OCI-LY3 (cell line): Measurements from ENCODE around the gene TNP1.

Experiments
- H2AFZ ChIP-seq: fragments of 200-600, 300-600 bp; shearing (Covaris generic); 2 replicates; pipeline ENCODE4 v1.6.0; 2014; ENCODE audit warnings: antibody characterized with exemption, low read depth, low read length
- H3K27ac ChIP-seq: fragments of 200-600, 300-600 bp; sonication (generic); 2 replicates; pipeline ENCODE4 v1.5.1; 2014; ENCODE audit warnings: mild to moderate bottlenecking, low read length, moderate library complexity, mixed read lengths
- H3K27me3 ChIP-seq: fragments of 200-600, 300-600 bp; sonication (generic); 2 replicates; pipeline ENCODE4 v1.6.1; 2014; ENCODE audit warnings: low read depth, low read length, mixed read lengths
- H3K36me3 ChIP-seq: fragments of 200-600, 300-600 bp; sonication (generic); replicated peaks from 2 replicates; pipeline ENCODE3; 2014; ENCODE audit warnings: low read depth, low read length, mixed read lengths
- H3K4me1 ChIP-seq: fragments of 300-600, 200-600 bp; sonication (generic); 2 replicates; pipeline ENCODE4 v1.6.1; 2014; ENCODE audit warnings: low read length, mixed read lengths
- H3K4me2 ChIP-seq: fragments of 200-600, 300-600 bp; sonication (generic); 2 replicates; pipeline ENCODE4 v1.6.1; 2014; ENCODE audit warnings: low read length, mixed read lengths
- H3K4me3 ChIP-seq: fragments of 300-600, 200-600 bp; sonication (generic); 2 replicates; pipeline ENCODE4 v1.5.1; 2014; ENCODE audit warnings: antibody characterized with exemption, mild to moderate bottlenecking, low read length, moderate library complexity
- H3K79me2 ChIP-seq: fragments of 300-600, 200-600 bp; shearing (Covaris generic); 2 replicates; pipeline ENCODE4 v1.6.1; 2014; ENCODE audit warnings: mild to moderate bottlenecking, low read length, mixed read lengths
- H3K9ac ChIP-seq: fragments of 300-600, 200-600 bp; shearing (Covaris generic); 2 replicates; pipeline ENCODE4 v1.6.0; 2014; ENCODE audit warnings: mild to moderate bottlenecking, low read length, moderate library complexity
- H3K9me3 ChIP-seq: fragments of 200-600, 300-600 bp; shearing (Covaris generic); 2 replicates; pipeline ENCODE4 v1.6.1; 2014; ENCODE audit warnings: low read length, mixed read lengths; ENCODE audit not compliant: insufficient read depth
- H4K20me1 ChIP-seq: fragments of 200-600, 300-600 bp; sonication (generic); 2 replicates; pipeline ENCODE4 v1.6.1; 2016; ENCODE audit warnings: low read length, mixed read lengths; ENCODE audit not compliant: insufficient read depth
- CTCF ChIP-seq: fragments of 200-600, 300-600 bp; sonication (generic); IDR thresholded peaks from 2 replicates; pipeline ENCODE4 v1.5.1; 2014; ENCODE audit warnings: antibody characterized with exemption, low read length, low read depth
- EZH2phosphoT487 ChIP-seq: fragments of 200-600 bp; shearing (Covaris generic); IDR thresholded peaks from 2 replicates; pipeline ENCODE4 v1.6.1; 2018; ENCODE audit warnings: antibody characterized with exemption, mixed run types, low read depth

TNP1 gene

GRCh38 chr2:216897561-216898203, 37.8 kb upstream of the TNP1 start:
- Histone ChIP-seq H4K20me1 (no peaks in the 10 kb centered on the region), H3K4me1 (no peaks in the 10 kb centered on the region), H3K9ac (no peak overlapping the region), H3K36me3 (no peaks in the 10 kb centered on the region), H3K27ac (no peak overlapping the region), H3K4me3 (no peak overlapping the region), H3K27me3 (no peaks in the 10 kb centered on the region), H3K79me2 (no peaks in the 10 kb centered on the region), H3K4me2 (no peak overlapping the region), H2AFZ (no peak overlapping the region), H3K9me3 (no peaks in the 10 kb centered on the region)
- TF ChIP-seq CTCF: no peak
- TF ChIP-seq EZH2phosphoT487: no peak

DNA sequence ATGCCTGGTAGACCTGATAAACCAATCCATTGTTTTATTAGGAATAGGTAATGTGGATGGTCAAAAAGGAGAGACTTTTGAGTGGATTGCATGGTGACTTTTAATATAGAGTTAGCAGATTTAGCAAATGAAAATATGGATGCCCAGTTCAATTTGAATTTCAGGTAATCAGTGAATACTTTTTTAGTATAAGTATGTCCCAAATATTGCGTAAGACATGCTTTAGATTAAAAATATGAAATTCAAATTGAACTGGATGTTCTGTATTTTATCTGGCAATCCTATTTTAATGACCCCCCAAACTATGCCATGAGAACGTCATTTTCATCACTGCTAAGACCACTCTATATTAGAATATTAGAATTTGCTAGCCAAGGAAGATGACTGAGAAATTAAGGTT, 30.3 kb upstream of the TNP1 start:
- Histone ChIP-seq H3K9ac (no peak overlapping the region), H3K27me3 (peaks cover 6% of the 10 kb centered on the region; the same call in 1 of the 2 replicates), H3K4me3 (no peak overlapping the region), H3K4me2 (no peak overlapping the region), H3K27ac (no peak overlapping the region), H3K36me3 (no peaks in the 10 kb centered on the region), H2AFZ (no peak overlapping the region), H4K20me1 (no peaks in the 10 kb centered on the region), H3K4me1 (no peaks in the 10 kb centered on the region), H3K79me2 (no peaks in the 10 kb centered on the region), H3K9me3 (no peaks in the 10 kb centered on the region)
- TF ChIP-seq EZH2phosphoT487 (no peak), CTCF (no peak)

GRCh38 chr2:216888887-216889622, 29.2 kb upstream of the TNP1 start:
- Histone ChIP-seq H3K4me3 (no peak overlapping the region), H3K36me3 (no peaks in the 10 kb centered on the region), H2AFZ (no peak overlapping the region), H3K9ac (no peak overlapping the region), H3K4me1 (no peaks in the 10 kb centered on the region), H3K9me3 (no peaks in the 10 kb centered on the region), H3K27ac (no peak overlapping the region), H4K20me1 (no peaks in the 10 kb centered on the region), H3K4me2 (no peak overlapping the region), H3K79me2 (no peaks in the 10 kb centered on the region), H3K27me3 (peaks cover 6% of the 10 kb centered on the region; the same call in 1 of the 2 replicates)
- no peak for TF ChIP-seq EZH2phosphoT487

DNA sequence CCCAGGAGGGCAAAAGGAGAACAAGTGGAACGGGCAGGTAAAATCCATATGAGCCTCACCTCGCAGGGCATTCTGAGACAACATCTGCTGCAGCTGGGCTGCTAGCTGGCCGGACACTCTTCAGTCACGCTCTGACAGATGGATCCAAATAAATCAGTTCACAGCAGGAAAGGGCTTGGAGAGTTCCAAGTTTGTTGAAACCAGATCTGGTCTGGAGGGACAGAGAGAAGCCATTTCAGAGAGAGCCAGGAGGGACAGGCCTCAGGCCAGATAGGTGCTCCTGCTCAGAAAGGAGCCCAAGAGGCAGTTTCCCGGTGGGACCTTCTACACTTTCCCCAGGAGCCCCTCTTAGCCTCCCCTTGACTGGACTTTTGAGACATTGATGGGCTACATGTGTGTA, 28.2 kb upstream of the TNP1 start:
- Histone ChIP-seq H3K4me2 (no peak overlapping the region), H3K79me2 (no peaks in the 10 kb centered on the region), H3K4me3 (no peak overlapping the region), H2AFZ (no peak overlapping the region), H3K36me3 (no peaks in the 10 kb centered on the region), H3K27me3 (peaks cover 6% of the 10 kb centered on the region; the same call in 1 of the 2 replicates), H3K9me3 (no peaks in the 10 kb centered on the region), H3K4me1 (no peaks in the 10 kb centered on the region), H3K27ac (no peak overlapping the region), H3K9ac (no peak overlapping the region), H4K20me1 (no peaks in the 10 kb centered on the region)
- TF ChIP-seq CTCF (no peak), EZH2phosphoT487 (no peak)
